DMS153 treated with DMSO at 0.1 percent for 48 hours (cell line): ENCODE measurements around the gene MANEAL.

Source experiments
- DNase-seq: peaks from one replicate; lab custom pipeline; 2025; ENCODE audit not compliant: unreplicated experiment; lab: John Stamatoyannopoulos, UW

Gene MANEAL

GRCh38 chr1:37825506-37825905, 31.9 kb downstream of the MANEAL start:
- no peak for DNase-seq

- no peak for DNase-seq
These were observed 34.9 kb downstream of the MANEAL start for GRCh38 chr1:37828410-37829074.

DNA sequence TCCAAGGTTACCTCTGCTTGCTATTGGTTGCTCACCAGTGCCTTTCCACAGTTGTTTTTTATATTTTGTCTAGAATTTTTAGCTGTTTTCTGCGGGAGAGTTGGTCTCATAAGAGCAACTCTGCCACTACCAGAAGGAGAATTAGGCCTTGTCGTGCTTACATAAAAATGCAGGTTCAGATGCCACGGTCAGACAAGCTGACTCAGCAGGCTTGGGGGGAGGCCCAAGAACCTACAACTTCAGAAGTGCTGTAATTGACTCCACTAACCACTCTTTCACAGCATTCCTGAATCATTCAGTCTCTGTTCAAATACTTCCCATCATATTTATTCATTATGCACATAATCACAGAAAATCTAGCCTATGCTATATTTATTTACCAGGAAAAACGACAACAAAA, 37.5 kb downstream of the MANEAL start:
- no peak for DNase-seq

- no peak for DNase-seq
These were observed 38.2 kb downstream of the MANEAL start for GRCh38 chr1:37831809-37832208.

GRCh38 chr1:37836788-37837187, 43.1 kb downstream of the MANEAL start:
- no peak for DNase-seq

DNA sequence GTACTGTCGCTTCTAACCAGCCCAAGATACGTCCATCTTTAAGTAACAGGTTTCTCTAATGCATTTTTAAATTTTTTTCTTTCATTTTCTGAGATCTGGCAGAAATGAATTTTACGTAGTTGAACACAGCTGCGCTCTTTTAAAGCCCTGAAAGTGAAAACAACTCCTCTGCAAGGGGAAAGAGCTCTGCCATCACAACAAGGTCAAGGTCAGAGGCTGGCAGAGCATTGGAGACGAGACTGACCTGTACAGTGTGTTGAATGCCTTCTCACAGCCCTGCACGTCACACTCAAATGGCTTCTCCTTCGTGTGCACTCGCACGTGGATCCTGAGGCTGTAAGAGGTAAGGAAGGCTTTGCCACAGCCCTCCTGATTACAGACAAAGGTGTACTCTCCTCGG, 46.0 kb downstream of the MANEAL start:
- no peak for DNase-seq

- DNase-seq: no peak
These were observed 47.1 kb downstream of the MANEAL start for GRCh38 chr1:37840711-37841110.

DNA sequence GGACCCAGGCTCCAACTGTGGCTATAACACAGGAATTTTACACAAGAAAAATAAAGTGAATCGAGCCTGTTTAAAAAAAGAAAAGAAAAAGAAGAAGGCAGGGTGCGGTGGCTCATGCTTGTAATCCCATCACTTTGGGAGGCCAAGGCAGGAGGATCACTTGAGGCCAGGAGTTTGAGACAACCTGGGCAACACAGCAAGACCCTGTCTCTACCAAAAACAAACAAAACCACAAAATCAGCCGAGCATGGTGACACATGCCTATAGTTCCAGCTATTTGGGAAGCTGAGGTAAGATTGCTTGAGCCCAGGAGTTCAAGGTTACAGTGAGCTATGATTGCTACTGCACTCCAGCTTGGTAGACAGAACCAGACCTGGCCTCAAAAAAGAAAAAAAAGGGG, 48.0 kb downstream of the MANEAL start:
- no peak for DNase-seq

DNA sequence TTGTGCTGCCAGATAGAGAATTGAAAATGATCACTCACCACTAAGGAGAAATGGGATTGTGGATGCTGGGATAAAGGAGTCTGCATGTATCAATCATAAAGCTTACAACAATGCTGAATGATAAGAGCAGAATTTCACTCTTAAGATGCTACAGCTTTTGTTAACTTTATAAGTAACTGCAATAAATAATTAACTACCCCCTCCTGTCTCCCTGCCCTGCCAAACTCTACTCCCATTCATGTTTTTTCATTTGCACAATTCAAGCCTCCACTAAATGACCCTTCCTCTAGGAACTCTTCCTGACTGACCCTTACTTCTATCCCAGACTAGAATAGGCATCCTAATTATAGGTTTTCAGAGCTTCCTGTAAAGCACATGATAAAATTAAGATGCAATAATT, 50.9 kb downstream of the MANEAL start:
- no peak for DNase-seq

- DNase-seq: no peak
These were observed 51.5 kb downstream of the MANEAL start for GRCh38 chr1:37845049-37845646.

DNA sequence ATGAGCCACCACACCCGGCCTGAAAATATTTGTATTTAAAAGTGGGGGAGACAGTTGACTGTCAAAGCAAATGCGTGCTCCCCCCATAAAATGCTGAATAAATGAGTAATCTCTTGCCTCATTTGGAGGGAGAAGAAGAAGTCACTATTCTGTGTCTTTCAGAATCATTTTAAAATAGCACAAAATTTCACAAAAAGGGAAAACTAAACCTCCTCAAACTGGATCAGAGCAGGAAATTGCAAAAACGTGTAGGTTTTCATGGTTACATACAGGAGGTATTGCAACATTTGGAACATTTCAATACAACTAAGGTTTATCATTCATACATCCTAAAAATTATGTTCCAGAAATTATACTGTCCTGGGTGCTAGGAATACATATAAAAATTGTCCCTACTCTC, 52.1 kb downstream of the MANEAL start:
- no peak for DNase-seq

DNA sequence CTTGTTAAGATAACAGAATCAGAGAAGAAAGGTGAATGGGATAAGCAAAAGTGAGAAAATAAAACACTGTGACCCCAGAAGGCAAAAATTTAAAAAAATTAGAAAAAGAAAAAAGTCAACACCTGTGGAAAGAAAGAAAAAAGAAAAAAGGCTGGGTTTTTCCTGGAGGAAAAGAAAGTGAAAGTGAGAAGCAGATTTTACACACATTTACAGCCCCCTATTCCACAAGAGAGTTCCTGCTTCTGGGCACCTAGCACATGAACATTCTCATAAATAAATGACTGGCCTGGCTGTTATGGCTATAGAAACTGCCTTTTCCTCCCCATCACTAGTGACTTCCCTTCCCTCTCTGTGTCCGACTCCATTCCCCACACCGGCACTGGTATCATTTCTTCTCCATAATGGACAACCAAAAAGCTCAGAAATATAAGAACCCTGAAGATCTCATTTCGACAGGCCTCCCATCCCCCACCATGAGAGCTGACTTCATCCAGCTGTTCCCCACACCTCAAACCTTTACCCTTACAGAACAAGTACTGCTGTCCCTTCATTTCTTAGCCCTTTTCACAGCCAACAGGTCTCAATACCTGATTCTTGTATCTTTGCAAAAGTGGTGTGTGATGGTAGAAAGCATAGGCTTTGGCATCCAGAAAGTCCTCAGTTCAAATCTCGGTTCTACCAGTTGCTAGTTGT, 53.1 kb downstream of the MANEAL start:
- no peak for DNase-seq

DNA sequence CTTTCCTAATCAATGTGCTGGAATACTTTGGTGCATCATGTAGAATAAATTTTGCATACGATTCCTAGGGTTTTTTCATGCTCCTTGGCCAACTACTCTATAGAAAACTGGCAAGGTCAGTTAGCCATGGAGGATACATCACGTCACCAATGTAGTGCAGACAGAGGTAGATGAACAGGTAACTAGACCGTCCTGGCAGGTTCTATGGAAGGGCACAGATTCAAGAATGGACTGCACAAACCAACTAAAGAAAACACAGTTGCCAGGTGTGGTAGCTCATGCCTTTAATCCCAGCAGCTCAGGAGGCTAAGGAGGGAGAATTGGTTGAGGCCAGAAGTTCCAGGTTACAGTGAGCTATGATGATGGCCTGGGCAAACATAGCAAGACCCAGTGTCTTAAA, 55.8 kb downstream of the MANEAL start:
- no peak for DNase-seq

- DNase-seq: no peak
These were observed 56.8 kb downstream of the MANEAL start for GRCh38 chr1:37850352-37850955.
